ENCODE data around the gene TMEM203. TPM values are rescaled to one million over a fixed set of nuclear protein-coding genes. Genes with fewer than 3 reads are reported as not detected.

The TMEM203 gene
- total RNA-seq, 1 donor from 2014 or later: 34.1 TPM

DNA sequence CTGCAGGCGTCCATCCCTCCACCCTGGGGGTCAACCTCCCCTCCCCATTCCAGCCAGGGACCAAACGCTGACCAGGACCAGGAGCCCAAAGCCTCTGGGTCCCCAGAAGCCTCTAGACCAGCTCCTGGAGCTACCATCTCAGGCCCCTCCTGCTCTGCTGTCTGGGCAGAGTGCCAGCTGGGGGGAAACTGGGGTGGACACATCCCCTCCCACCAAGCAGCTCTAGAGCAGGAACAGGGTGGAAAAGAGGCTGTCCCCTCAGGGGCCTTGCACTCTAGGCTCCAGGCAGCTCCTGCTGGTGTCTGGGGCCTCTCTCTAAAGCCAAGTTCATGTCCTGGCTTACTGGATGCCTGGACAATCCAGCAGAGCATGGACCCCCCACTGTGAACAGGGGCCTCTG, 12.6 kb downstream of the TMEM203 start:
- intact Hi-C loops (cut with micrococcal nuclease): no loop called here
- H3K27me3 Mint-ChIP-seq: no peaks in the 10 kb centered on the region
- no peak for TF ChIP-seq CTCF (IDR thresholded peaks at IDR 0.05)
- ATAC-seq (ENCODE audit: low read depth) (no peak), DNase-seq (no peak)
- H3K4me1 Mint-ChIP-seq: peaks cover 19% of the 10 kb centered on the region
- H3K9me3 Mint-ChIP-seq: no peaks in the 10 kb centered on the region
- no peak overlapping the region for H3K27ac Mint-ChIP-seq
- H3K36me3 Mint-ChIP-seq (ENCODE audit: low read depth): peaks cover 19% of the 10 kb centered on the region
- H3K4me3 Mint-ChIP-seq: no peak overlapping the region
- POLR2A ChIA-PET: interaction anchor here (0.6 kb wide), 1 partner anchor 42 kb away, joined by 3 read pairs; no protein-coding TSS in a partner anchor
- CTCF ChIA-PET: no interaction called here

DNA sequence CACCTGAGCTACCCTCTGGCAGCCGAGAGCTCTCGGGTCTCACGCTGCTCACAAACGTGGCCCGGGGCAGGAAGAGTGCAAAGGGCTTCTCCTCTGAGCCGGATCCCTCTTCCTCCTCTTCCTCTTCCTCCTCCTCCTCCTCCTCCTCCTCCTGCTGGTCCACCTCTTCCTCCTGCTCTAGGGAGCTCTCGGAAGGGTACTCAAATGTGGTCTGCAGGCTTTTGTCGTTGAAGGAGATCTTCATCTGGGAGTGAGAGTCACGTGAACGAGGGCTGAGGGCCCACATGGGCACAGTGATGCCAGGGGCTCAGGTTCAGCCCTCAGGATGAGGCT, 13.0 kb downstream of the TMEM203 start:
- TF ChIP-seq CTCF (IDR thresholded peaks at IDR 0.05): no peak
- H3K27ac Mint-ChIP-seq: no peak overlapping the region
- peaks cover 24% of the 10 kb centered on the region for H3K36me3 Mint-ChIP-seq (ENCODE audit: low read depth)
- ChIA-PET POLR2A (interaction anchor here (0.6 to 0.8 kb wide), 2 partner anchors 31 to 41 kb away, joined by 3 to 4 read pairs; no protein-coding TSS in a partner anchor), CTCF (no interaction called here)
- no peaks in the 10 kb centered on the region for H3K27me3 Mint-ChIP-seq
- DNase-seq (no peak), ATAC-seq (ENCODE audit: low read depth) (no peak)
- intact Hi-C loops (cut with micrococcal nuclease): no loop called here
- H3K4me3 Mint-ChIP-seq: no peak overlapping the region
- no peaks in the 10 kb centered on the region for H3K9me3 Mint-ChIP-seq
- H3K4me1 Mint-ChIP-seq: peaks cover 23% of the 10 kb centered on the region

GRCh38 chr9:137191691-137192447, 13.6 kb downstream of the TMEM203 start:
- TF ChIP-seq CTCF (IDR thresholded peaks at IDR 0.05): no peak
- peaks cover 25% of the 10 kb centered on the region for H3K36me3 Mint-ChIP-seq (ENCODE audit: low read depth)
- DNase-seq (no peak), ATAC-seq (ENCODE audit: low read depth) (no peak)
- H3K27ac Mint-ChIP-seq: no peak overlapping the region
- ChIA-PET POLR2A (interaction anchor here (0.6 to 0.8 kb wide), 2 partner anchors 31 to 41 kb away, joined by 3 to 4 read pairs; no protein-coding TSS in a partner anchor), CTCF (interaction anchor here (0.9 kb wide), 1 partner anchor 15 kb away, joined by 3 read pairs; no protein-coding TSS in a partner anchor)
- no peaks in the 10 kb centered on the region for H3K9me3 Mint-ChIP-seq
- H3K27me3 Mint-ChIP-seq: no peaks in the 10 kb centered on the region
- intact Hi-C loops (cut with micrococcal nuclease): no loop called here
- no peak overlapping the region for H3K4me3 Mint-ChIP-seq
- peaks cover 28% of the 10 kb centered on the region for H3K4me1 Mint-ChIP-seq

DNA sequence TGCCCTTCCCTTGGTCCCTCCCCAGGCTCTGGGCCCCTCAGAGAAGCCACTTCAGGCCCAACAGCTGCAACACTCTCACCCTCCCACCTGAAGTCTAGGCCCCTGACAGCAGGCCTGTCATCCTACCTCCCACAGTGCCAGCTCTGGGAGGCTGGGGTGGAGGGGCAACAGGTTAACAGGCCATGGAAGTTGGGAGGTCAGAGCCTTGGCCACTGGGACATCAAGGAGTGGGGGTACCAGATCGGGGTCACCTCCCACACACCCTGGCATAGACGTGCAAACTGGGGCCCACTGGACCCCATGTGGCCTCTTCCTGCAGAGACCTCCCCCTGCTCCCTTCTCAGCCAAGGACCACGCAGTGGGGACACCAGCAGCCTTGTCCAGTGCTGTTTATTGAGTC, 14.2 kb downstream of the TMEM203 start:
- Mint-ChIP-seq H3K27me3 (no peaks in the 10 kb centered on the region), H3K4me3 (no peak overlapping the region), H3K9me3 (no peaks in the 10 kb centered on the region), H3K4me1 (peaks cover 34% of the 10 kb centered on the region), H3K27ac (peak overlapping the region; percentile 41), H3K36me3 (ENCODE audit: low read depth) (peaks cover 31% of the 10 kb centered on the region)
- no peak for ATAC-seq (ENCODE audit: low read depth)
- ChIA-PET POLR2A (interaction anchor here (4.4 kb wide), 1 partner anchor 11 kb away, joined by 49 read pairs; the partner anchor contains the start of gene TPRN), CTCF (interaction anchor here (0.9 kb wide), 1 partner anchor 14 kb away, joined by 3 read pairs; no protein-coding TSS in a partner anchor)
- TF ChIP-seq CTCF (IDR thresholded peaks at IDR 0.05): no peak
- intact Hi-C loops (cut with micrococcal nuclease): no loop called here
- DNase-seq: no peak

- Mint-ChIP-seq H3K36me3 (ENCODE audit: low read depth) (peaks cover 37% of the 10 kb centered on the region), H3K4me1 (peaks cover 36% of the 10 kb centered on the region), H3K27ac (peak overlapping the region; percentile 41), H3K4me3 (peak overlapping the region; percentile 64), H3K27me3 (no peaks in the 10 kb centered on the region), H3K9me3 (no peaks in the 10 kb centered on the region)
- ChIA-PET CTCF (interaction anchor here (1.4 to 2.0 kb wide), 3 partner anchors 14 to 46 kb away, joined by 3 to 8 read pairs (median 7); no protein-coding TSS in a partner anchor), POLR2A (interaction anchor here (0.6 to 4.4 kb wide), 7 partner anchors 8 to 64 kb away, joined by 8 to 49 read pairs (median 17); partner anchors contain the start of genes NDOR1, RNF224, TMEM203 and TPRN)
- no peak for ATAC-seq (ENCODE audit: low read depth)
- TF ChIP-seq CTCF (IDR thresholded peaks at IDR 0.05): no peak
- intact Hi-C loops (cut with micrococcal nuclease): no loop called here
- no peak for DNase-seq
Observed at GRCh38 chr9:137190315-137190856, 15.1 kb downstream of the TMEM203 start.
